Neural cell (in vitro differentiated cells): ENCODE results near the gene IHH. TPM values are rescaled to one million over a fixed set of nuclear protein-coding genes. Genes with fewer than 3 reads are reported as not detected.

ENCODE experiments used
- H2AFZ ChIP-seq: fragments of 200-600, 300-800 bp; sonication (generic), shearing (Covaris generic); 2 replicates; pipeline ENCODE4 v1.6.0; 2014; ENCODE audit warnings: low read depth, mild to moderate bottlenecking, antibody characterized with exemption, low read length, moderate library complexity
- H3F3A ChIP-seq: fragments of 200-600 bp; shearing (Covaris generic); 2 replicates; pipeline ENCODE4 v1.6.1; 2016; ENCODE audit warnings: mild to moderate bottlenecking, moderate library complexity, mixed read lengths, antibody characterized with exemption, low read length; ENCODE audit not compliant: insufficient read depth, poor library complexity, severe bottlenecking
- H3K27ac ChIP-seq: fragments of 200-600, 300-800 bp; sonication (generic), shearing (Covaris generic); 2 replicates; pipeline ENCODE4 v1.5.1; 2014; ENCODE audit warnings: mild to moderate bottlenecking, low read length, moderate library complexity
- H3K27me3 ChIP-seq: fragments of 300-800, 200-600 bp; sonication (generic), shearing (Covaris generic); 2 replicates; pipeline ENCODE4 v1.6.0; 2014; ENCODE audit warnings: mild to moderate bottlenecking, low read depth, low read length, moderate library complexity; ENCODE audit not compliant: insufficient read depth
- H3K36me3 ChIP-seq: fragments of 300-800, 200-600 bp; sonication (generic), shearing (Covaris generic); 2 replicates; pipeline ENCODE4 v1.5.1; 2014; ENCODE audit warnings: mild to moderate bottlenecking, antibody characterized with exemption, low read length, moderate library complexity; ENCODE audit not compliant: insufficient read depth
- H3K4me2 ChIP-seq: fragments of 300-800, 200-600 bp; sonication (generic), shearing (Covaris generic); 2 replicates; pipeline ENCODE4 v1.6.0; 2014; ENCODE audit warnings: mild to moderate bottlenecking, low read length
- H3K4me3 ChIP-seq: fragments of 300-800, 200-600 bp; sonication (generic), shearing (Covaris generic); 2 replicates; pipeline ENCODE4 v1.5.1; 2014; ENCODE audit warnings: mild to moderate bottlenecking, low read length, moderate library complexity
- H3K79me2 ChIP-seq: fragments of 200-600 bp; shearing (Covaris generic); replicated peaks from 2 replicates; pipeline ENCODE4 v1.6.0; 2014; ENCODE audit warnings: mild to moderate bottlenecking, low read length, moderate library complexity; ENCODE audit not compliant: insufficient read depth
- H3K9ac ChIP-seq: fragments of 300-800, 200-600 bp; sonication (generic), shearing (Covaris generic); 2 replicates; pipeline ENCODE4 v1.6.1; 2016; ENCODE audit warnings: mild to moderate bottlenecking, low read length, mixed read lengths
- H3K9me2 ChIP-seq: fragments of 200-600 bp; shearing (Covaris generic); 2 replicates; pipeline ENCODE4 v1.6.1; 2016; ENCODE audit warnings: mild to moderate bottlenecking, low read length, mixed read lengths; ENCODE audit not compliant: insufficient read depth
- H3K9me3 ChIP-seq: fragments of 200-600, 300-800 bp; sonication (generic), shearing (Covaris generic); 2 replicates; pipeline ENCODE4 v1.6.1; 2016; ENCODE audit warnings: mild to moderate bottlenecking, mixed run types, low read length, moderate library complexity, mixed read lengths
- H4K20me1 ChIP-seq: fragments of 200-600 bp; shearing (Covaris generic); 2 replicates; pipeline ENCODE4 v1.6.1; 2016; ENCODE audit warnings: mild to moderate bottlenecking, mixed run types; ENCODE audit not compliant: insufficient read depth
- CTCF ChIP-seq: fragments of 450-650 bp; IDR thresholded peaks from 2 replicates; pipeline ENCODE4 v1.5.1; 2014; ENCODE audit warnings: antibody characterized with exemption, mild to moderate bottlenecking, moderate library complexity; ENCODE audit not compliant: poor library complexity, severe bottlenecking
- EP300 ChIP-seq: fragments of 450-650 bp; conservative IDR thresholded peaks from 2 replicates; pipeline ENCODE4 v1.6.1; 2014; ENCODE audit warnings: antibody characterized with exemption, mild to moderate bottlenecking, moderate library complexity; ENCODE audit not compliant: poor library complexity, severe bottlenecking
- EZH2 ChIP-seq: fragments of 200-600, 300-800 bp; shearing (Covaris generic), sonication (generic); IDR thresholded peaks from 2 replicates; pipeline ENCODE4 v1.6.1; 2014; ENCODE audit warnings: antibody characterized with exemption, low read length, borderline replicate concordance, mild to moderate bottlenecking; ENCODE audit not compliant: insufficient read depth, poor library complexity, severe bottlenecking
- MXI1 ChIP-seq: fragments of 450-650 bp; conservative IDR thresholded peaks from 2 replicates; pipeline ENCODE4 v1.6.1; 2014; ENCODE audit warnings: antibody characterized with exemption, mild to moderate bottlenecking; ENCODE audit not compliant: poor library complexity, severe bottlenecking
- POLR2AphosphoS5 ChIP-seq: IDR thresholded peaks from 2 replicates; pipeline ENCODE4 v1.6.1; 2012
- RAD21 ChIP-seq: fragments of 450-650 bp; conservative IDR thresholded peaks from 2 replicates; pipeline ENCODE4 v1.6.1; 2014; ENCODE audit warnings: antibody characterized with exemption, mild to moderate bottlenecking, moderate library complexity
- SMC3 ChIP-seq: fragments of 450-650 bp; conservative IDR thresholded peaks from 2 replicates; pipeline ENCODE4 v1.6.1; 2014; ENCODE audit warnings: antibody characterized with exemption, mild to moderate bottlenecking, moderate library complexity; ENCODE audit not compliant: poor library complexity
- TAF1 ChIP-seq: IDR thresholded peaks from 2 replicates; pipeline ENCODE4 v1.6.1; 2012; ENCODE audit warnings: low read depth
- polyA plus RNA-seq: library from polyadenylated mRNA; depleted of rRNA; stranded (reverse); fragments of >200 nt; gene quantifications from 2 replicates; pipeline ENCODE4 v1.2.3, GENCODE V29; 2014
- TF ChIP-seq, protein P1 (sequence below): IDR thresholded peaks from 2 replicates; pipeline ENCODE4 v1.6.1; 2012; ENCODE audit warnings: borderline replicate concordance

The IHH gene
- polyA plus RNA-seq, 1 donor from 2014 or later: not detected

- TF ChIP-seq RAD21: no peak
- TF ChIP-seq EP300: no peak
- TF ChIP-seq SMC3: no peak
- no peak for TF ChIP-seq EZH2
- TF ChIP-seq, protein P1, sequence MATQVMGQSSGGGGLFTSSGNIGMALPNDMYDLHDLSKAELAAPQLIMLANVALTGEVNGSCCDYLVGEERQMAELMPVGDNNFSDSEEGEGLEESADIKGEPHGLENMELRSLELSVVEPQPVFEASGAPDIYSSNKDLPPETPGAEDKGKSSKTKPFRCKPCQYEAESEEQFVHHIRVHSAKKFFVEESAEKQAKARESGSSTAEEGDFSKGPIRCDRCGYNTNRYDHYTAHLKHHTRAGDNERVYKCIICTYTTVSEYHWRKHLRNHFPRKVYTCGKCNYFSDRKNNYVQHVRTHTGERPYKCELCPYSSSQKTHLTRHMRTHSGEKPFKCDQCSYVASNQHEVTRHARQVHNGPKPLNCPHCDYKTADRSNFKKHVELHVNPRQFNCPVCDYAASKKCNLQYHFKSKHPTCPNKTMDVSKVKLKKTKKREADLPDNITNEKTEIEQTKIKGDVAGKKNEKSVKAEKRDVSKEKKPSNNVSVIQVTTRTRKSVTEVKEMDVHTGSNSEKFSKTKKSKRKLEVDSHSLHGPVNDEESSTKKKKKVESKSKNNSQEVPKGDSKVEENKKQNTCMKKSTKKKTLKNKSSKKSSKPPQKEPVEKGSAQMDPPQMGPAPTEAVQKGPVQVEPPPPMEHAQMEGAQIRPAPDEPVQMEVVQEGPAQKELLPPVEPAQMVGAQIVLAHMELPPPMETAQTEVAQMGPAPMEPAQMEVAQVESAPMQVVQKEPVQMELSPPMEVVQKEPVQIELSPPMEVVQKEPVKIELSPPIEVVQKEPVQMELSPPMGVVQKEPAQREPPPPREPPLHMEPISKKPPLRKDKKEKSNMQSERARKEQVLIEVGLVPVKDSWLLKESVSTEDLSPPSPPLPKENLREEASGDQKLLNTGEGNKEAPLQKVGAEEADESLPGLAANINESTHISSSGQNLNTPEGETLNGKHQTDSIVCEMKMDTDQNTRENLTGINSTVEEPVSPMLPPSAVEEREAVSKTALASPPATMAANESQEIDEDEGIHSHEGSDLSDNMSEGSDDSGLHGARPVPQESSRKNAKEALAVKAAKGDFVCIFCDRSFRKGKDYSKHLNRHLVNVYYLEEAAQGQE: no peak
- TF ChIP-seq TAF1: no peak
- no peak for TF ChIP-seq MXI1
- no peak for TF ChIP-seq CTCF
- Histone ChIP-seq H3F3A (no peaks in the 10 kb centered on the region), H3K4me2 (no peak overlapping the region), H3K9me2 (no peaks in the 10 kb centered on the region), H2AFZ (no peak overlapping the region), H3K27ac (no peak overlapping the region), H3K4me3 (no peak overlapping the region), H3K27me3 (peaks cover 96% of the 10 kb centered on the region), H3K9me3 (no peaks in the 10 kb centered on the region), H3K36me3 (no peaks in the 10 kb centered on the region), H4K20me1 (no peaks in the 10 kb centered on the region), H3K9ac (no peak overlapping the region), H3K79me2 (no peaks in the 10 kb centered on the region)
These were observed 4.4 kb downstream of the IHH start for GRCh38 chr2:219056176-219056895.

DNA sequence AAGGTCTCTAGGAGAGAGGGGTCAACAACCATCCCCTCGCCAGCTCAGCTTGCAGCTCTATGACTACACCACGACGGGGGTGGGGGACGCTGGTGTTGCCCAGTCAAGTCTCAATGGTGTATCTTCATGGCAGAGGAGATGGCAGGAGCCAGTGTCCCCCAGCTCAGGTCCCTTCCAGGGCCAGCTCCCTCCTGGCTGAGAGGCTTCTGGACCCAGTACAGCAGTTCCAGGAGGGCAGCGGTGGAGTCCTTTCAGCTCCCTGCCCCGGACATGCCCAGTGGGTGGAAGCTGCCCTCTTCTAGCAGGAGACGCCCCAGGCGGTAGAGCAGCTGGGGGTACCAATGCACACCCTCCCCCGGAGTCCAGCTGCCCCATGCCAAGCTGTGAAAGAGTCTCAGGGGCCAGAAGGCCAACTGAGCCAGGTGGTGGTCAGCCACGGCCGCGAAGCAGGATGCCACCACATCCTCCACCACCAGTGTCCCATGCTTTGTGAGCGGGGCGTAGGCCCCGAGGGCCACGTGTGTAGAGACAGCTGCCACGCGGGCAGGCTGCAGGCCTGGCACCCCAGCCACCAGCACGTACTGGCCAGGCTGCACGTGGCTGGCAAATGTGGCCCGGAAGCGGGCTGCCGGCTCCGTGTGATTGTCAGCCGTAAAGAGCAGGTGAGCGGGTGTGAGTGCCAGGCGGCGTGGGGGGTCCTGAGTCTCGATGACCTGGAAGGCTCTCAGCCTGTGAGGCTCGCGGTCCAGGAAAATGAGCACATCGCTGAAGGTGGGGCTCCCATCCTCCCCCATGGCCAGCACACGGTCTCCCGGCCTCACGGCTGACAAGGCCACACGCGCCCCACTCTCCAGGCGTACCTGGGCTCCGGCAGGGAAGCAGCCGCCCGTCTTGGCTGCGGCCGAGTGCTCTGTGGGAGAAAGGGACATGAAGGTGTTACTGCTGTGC lies 5.5 kb downstream of the IHH start:
- TF ChIP-seq TAF1 (no peak), EZH2 (no peak), RAD21 (no peak), CTCF (no peak), POLR2AphosphoS5 (no peak), EP300 (no peak), MXI1 (no peak), SMC3 (no peak)
- TF ChIP-seq, protein P1: no peak
- H3K27me3 ChIP-seq: peaks cover 98% of the 10 kb centered on the region
- no peaks in the 10 kb centered on the region for H3K36me3 ChIP-seq

More for the DNA sequence above, 5.5 kb downstream of the IHH start:
- Histone ChIP-seq H3K9me2 (no peaks in the 10 kb centered on the region), H2AFZ (no peak overlapping the region), H3K4me3 (no peak overlapping the region), H3K4me2 (no peak overlapping the region), H4K20me1 (no peaks in the 10 kb centered on the region), H3K27ac (no peak overlapping the region), H3K9me3 (no peaks in the 10 kb centered on the region), H3F3A (no peaks in the 10 kb centered on the region), H3K9ac (no peak overlapping the region), H3K79me2 (no peaks in the 10 kb centered on the region)
